GM12801 (cell line): Measurements from ENCODE around the gene DHRS3.

Source experiments
- CTCF ChIP-seq: IDR thresholded peaks from one replicate; pipeline ENCODE4 v1.5.1; 2011; ENCODE audit warnings: control low read depth; ENCODE audit not compliant: insufficient read length; ENCODE audit errors: extremely low read depth

The DHRS3 gene

DNA sequence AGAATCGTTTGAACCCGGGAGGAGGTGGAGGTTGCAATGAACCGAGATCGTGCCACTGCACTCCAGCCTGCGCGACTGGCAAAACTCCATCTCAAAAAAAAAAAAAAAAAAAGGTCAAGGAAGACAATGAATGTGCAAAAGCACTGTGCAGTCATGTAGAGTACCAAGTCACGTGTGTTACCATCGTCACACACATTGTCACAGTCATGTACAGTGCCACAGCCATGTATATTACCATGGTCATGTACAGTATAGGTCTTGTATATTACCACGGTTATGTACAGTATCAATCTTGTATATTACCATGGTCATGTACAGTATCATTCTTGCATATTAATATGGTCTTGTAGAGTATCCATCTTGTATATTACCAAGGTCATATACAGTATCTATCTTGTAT, 13.0 kb downstream of the DHRS3 start:
- TF ChIP-seq CTCF = no peak

- TF ChIP-seq CTCF = no peak
Observed at GRCh38 chr1:12604114-12604874, 13.7 kb downstream of the DHRS3 start.

GRCh38 chr1:12603224-12603623, 14.8 kb downstream of the DHRS3 start:
- TF ChIP-seq CTCF = no peak

DNA sequence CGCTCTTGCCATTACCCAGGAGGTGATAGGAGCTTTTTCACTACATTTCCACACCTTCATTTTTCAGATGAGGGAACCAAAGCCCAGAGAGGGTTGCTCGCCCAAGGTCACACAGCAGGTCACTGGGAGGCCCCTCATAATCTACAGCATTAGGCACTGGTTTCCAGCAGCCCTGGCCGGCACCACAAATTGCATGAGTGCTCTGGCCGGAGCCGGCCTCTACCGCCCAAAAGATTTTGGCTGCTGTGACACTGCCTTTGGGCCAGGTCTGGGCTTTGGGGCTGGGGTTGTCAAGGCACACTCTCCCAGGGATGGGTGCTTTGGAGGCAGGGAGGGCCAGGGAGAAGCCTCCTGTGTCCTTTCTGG, 15.4 kb downstream of the DHRS3 start:
- no peak for TF ChIP-seq CTCF

DNA sequence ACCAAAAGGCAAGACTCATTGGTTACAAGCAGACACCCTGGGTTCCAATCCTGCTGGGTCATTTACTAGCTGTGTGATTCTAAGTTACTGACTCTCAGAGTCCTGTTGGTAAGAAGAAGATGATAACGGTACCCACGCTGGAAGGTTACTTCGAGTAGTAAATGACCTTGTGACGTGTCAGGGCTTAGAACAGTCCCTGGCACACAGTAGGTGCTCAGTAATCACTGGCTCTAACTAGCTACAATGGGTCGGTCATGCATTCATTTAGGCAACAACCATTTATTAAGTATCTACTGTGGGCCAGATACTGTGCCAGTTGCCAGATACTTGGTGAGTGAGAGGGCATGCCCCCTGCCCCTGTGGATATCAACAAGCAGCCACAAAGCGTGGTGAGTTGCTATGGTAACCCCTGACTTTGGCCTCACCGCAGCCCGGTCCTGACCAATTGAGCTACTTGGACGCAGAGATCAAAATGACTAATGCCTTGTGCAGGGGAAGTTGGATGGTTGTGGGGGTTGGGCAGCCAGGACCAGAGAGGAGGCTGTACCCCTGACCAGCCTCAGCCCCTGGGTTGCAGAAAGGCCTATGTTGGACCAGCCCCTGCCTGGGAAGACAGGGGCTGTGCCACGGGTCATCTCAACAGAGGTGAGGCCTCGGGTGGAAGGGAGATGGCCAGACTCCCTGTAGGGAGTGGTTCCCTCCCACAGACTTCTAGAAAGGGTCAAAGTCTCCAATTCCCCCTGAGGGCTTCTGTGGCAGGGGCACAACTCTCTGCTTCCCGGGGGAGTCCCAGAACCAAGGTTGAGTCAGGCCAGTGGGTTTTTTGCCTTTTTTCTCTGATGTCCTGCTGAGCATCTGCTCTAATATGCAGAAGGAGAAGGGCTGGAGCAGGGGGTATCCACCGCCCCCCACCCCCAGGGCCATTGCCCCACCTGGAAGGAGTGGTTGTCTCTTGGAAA, 16.0 kb downstream of the DHRS3 start:
- TF ChIP-seq CTCF = no peak

- no peak for TF ChIP-seq CTCF
Observed at GRCh38 chr1:12600880-12601633, 17.0 kb downstream of the DHRS3 start.

- TF ChIP-seq CTCF = no peak
Observed at GRCh38 chr1:12600335-12600734, 17.7 kb downstream of the DHRS3 start.
